ENCODE measurements around the gene ZNF487.
"Not testable (repeated sequence)": the region's sequence is repeated elsewhere in the genome, so short reads cannot be mapped to it uniquely, and the experiment has no call there.

Gene ZNF487

DNA sequence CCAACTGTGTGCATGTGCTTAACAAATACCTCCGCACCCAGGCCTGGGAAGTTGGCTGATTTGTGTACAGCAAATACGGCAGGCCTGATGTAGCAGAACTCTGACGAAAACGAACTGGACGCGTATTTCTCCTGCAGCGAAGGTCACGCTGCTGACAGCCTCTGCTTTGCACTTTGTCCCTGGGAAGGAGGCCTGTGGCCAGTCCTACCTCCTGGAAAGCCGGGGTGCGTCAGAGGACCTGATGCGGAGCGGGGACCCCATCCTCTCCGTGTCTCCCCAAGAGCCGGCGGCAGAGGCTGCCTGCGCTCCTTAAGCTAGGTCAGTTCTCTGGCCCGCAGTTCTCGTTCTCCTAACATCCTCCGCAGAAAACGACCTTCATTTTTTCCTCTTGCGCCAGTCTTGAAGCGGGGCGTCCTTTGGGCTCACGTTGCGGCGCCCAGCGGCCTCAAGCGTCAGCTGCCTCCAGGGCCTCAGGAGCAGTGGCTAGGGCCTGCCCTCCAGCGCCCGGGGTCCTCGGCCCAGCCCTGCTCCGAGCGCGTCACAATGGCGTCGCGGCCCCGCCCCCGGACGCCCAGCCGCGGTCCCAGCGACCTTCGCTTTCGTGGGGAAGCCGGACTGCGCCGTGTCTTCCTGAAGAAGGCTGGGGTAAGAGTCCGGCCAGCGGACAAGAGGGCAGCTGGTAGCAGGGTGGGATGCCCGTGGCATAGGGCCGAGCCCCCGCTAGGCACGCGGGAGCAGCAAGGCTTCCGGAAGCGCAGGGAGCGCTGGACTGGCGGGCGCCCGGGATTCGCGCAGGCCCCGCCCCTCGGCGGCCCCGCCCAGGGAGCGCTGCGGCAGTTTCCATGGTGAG is at the start of gene ZNF487:
TSS of gene ZNF487 (plus strand) at position 821 of the 850 bp plus-strand sequence. CDS start 38,703 bp downstream, outside the sequence.
- H3K9ac ChIP-seq (ENCODE audit: low read length in 5 of 5) = peak within 1 kb of the TSS; percentile 90 to 96 (median 90)

DNA sequence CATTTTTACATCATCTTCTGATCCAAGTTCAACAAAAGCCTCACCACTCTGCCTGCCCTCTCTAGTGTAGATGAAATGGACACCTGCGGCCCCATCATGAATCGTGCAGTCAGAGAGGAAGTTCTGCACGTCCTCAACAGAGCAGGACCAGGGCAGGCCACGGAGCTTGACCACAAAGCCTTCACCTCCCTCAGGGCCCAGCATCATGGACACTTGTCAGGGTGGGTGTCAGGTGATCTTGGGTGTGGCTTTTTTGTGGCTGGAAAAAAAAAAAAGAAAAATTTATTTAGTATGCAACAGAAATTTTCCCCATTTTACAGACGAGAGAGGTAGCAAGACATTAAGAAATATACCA is 49.3 kb upstream of the ZNF487 start:
- Histone ChIP-seq H3K27me3 (ENCODE audit: control insufficient read depth in 5 of 5, insufficient read depth in 4 of 5, low read length in 5 of 5) (no peaks in the 10 kb centered on the region), H3K36me3 (ENCODE audit: control insufficient read depth in 5 of 5, insufficient read depth in 5 of 5, low read length in 5 of 5) (peaks cover 19 to 81% (median 69%) of the 10 kb centered on the region in 5 donors), H3K27ac (ENCODE audit: low read depth, low read length) (no peak overlapping the region), H3K4me1 (ENCODE audit: control insufficient read depth in 5 of 5, insufficient read depth in 5 of 5, low read length in 5 of 5) (peaks cover 0 to 5% (median 4%) of the 10 kb centered on the region in 5 donors), H3K9ac (ENCODE audit: low read length in 5 of 5) (no peak overlapping the region), H3K9me3 (ENCODE audit: control insufficient read depth in 5 of 5, low read length in 5 of 5) (no peaks in the 10 kb centered on the region), H3K4me3 (ENCODE audit: low read depth in 1 of 5, low read length in 5 of 5) (no peak overlapping the region)

More for the DNA sequence above, at the start of gene ZNF487:
- Histone ChIP-seq H3K27me3 (ENCODE audit: control insufficient read depth in 5 of 5, insufficient read depth in 4 of 5, low read length in 5 of 5) (no peaks in the 10 kb centered on the region), H3K4me1 (ENCODE audit: control insufficient read depth in 5 of 5, insufficient read depth in 5 of 5, low read length in 5 of 5) (peaks cover 0 to 16% (median 13%) of the 10 kb centered on the region in 5 donors), H3K27ac (ENCODE audit: low read depth, low read length) (peak within 1 kb of the TSS; percentile 92), H3K9me3 (ENCODE audit: control insufficient read depth in 5 of 5, low read length in 5 of 5) (no peaks in the 10 kb centered on the region), H3K4me3 (ENCODE audit: low read depth in 1 of 5, low read length in 5 of 5) (peak within 1 kb of the TSS; percentile 86 to 99 (median 96)), H3K36me3 (ENCODE audit: control insufficient read depth in 5 of 5, insufficient read depth in 5 of 5, low read length in 5 of 5) (no peaks in the 10 kb centered on the region)

DNA sequence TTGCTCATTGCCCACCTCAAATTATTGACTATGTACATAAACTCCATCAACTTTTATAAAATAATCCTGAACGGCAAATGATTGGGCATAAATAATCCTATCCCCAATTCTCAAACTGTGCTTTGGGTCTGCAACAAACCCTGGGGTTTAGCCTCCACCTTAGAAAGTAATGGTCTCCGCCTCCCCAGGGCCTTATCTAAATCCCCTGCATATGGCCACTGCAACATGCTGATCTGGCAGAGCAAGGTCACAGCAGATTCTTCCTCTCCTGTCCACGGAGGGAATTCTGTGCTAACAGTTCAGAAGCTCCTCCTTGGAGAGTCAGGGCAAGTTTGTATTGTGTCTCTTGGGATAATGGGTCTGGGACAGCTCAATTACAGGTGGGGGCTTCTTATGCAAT is 47.0 kb upstream of the ZNF487 start:
- Histone ChIP-seq H3K36me3 (ENCODE audit: control insufficient read depth in 5 of 5, insufficient read depth in 5 of 5, low read length in 5 of 5) (peaks cover 27 to 98% (median 79%) of the 10 kb centered on the region in 5 donors), H3K9me3 (ENCODE audit: control insufficient read depth in 5 of 5, low read length in 5 of 5) (no peaks in the 10 kb centered on the region), H3K27ac (ENCODE audit: low read depth, low read length) (no peak overlapping the region), H3K4me1 (ENCODE audit: control insufficient read depth in 5 of 5, insufficient read depth in 5 of 5, low read length in 5 of 5) (peaks cover 0 to 16% (median 11%) of the 10 kb centered on the region in 5 donors), H3K27me3 (ENCODE audit: control insufficient read depth in 5 of 5, insufficient read depth in 4 of 5, low read length in 5 of 5) (no peaks in the 10 kb centered on the region), H3K4me3 (ENCODE audit: low read depth in 1 of 5, low read length in 5 of 5) (no peak overlapping the region), H3K9ac (ENCODE audit: low read length in 5 of 5) (no peak overlapping the region)

DNA sequence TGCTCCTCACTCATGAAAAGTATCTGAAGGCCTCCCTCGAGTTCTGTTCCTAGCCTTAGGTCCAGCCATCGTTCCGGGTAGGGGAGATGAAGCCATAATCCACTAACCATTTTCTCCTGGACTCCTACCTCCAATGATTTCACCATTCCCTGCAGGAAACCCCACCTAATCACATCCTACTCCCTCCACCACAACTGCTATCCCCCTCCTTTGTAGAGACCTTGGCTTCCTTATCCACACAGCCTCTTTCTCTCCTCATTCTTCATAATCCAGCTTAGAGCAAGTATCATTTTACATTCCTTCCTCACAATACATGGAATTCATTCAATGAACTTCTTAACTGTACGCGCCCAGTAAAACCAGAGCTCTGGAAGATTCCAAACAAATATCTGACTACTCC is 46.6 kb upstream of the ZNF487 start:
- Histone ChIP-seq H3K4me1 (ENCODE audit: control insufficient read depth in 5 of 5, insufficient read depth in 5 of 5, low read length in 5 of 5) (peaks cover 0 to 20% (median 15%) of the 10 kb centered on the region in 5 donors), H3K4me3 (ENCODE audit: low read depth in 1 of 5, low read length in 5 of 5) (no peak overlapping the region), H3K9ac (ENCODE audit: low read length in 5 of 5) (no peak overlapping the region), H3K27me3 (ENCODE audit: control insufficient read depth in 5 of 5, insufficient read depth in 4 of 5, low read length in 5 of 5) (no peaks in the 10 kb centered on the region), H3K27ac (ENCODE audit: low read depth, low read length) (no peak overlapping the region), H3K9me3 (ENCODE audit: control insufficient read depth in 5 of 5, low read length in 5 of 5) (no peaks in the 10 kb centered on the region), H3K36me3 (ENCODE audit: control insufficient read depth in 5 of 5, insufficient read depth in 5 of 5, low read length in 5 of 5) (peaks cover 27 to 94% (median 78%) of the 10 kb centered on the region in 5 donors)

DNA sequence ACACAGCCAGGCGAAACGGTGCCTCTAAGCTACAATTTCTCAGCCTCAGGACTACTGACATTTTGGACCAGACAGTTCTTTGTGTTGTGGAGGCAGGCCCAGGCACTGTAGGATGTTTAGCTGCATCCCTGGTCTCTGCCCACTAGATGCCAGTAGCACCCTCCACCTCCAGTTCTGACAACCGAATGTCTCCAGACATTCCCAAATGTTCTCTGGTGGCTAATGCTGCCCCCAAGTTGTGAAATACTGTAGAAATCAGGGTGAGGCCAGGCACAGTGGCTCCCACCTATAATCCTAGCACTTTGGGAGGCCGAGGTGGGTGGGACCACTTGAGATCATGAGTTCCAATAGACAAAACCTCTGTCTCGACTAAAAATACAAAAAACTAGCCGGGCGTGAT is 46.2 kb upstream of the ZNF487 start:
- H3K36me3 ChIP-seq (ENCODE audit: control insufficient read depth in 5 of 5, insufficient read depth in 5 of 5, low read length in 5 of 5) = peaks cover 27 to 91% (median 78%) of the 10 kb centered on the region in 5 donors
- peaks cover 0 to 25% (median 20%) of the 10 kb centered on the region in 5 donors for H3K4me1 ChIP-seq (ENCODE audit: control insufficient read depth in 5 of 5, insufficient read depth in 5 of 5, low read length in 5 of 5)
- no peak overlapping the region for H3K9ac ChIP-seq (ENCODE audit: low read length in 5 of 5)

DNA sequence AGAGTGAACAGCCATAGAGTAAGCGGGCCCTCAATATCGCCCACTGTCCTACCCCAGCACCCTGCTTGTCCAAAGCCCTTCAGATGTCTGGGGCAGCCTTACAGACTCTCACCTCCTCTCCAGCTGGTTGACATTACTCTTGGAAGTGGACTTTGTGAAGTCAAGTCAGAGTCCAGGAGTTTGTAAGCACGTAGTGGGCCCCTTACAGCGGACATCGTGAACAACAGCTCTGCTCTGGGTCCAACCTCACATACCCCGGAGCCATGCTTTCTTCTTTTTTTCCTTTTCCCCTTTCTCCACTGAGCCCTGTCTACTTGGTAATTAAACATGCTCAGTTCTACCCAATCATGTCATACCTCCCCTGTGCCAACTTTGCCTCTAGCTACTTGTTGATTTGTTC is 45.4 kb upstream of the ZNF487 start:
- H3K27me3 ChIP-seq (ENCODE audit: control insufficient read depth in 5 of 5, insufficient read depth in 4 of 5, low read length in 5 of 5) = no peaks in the 10 kb centered on the region
- H3K36me3 ChIP-seq (ENCODE audit: control insufficient read depth in 5 of 5, insufficient read depth in 5 of 5, low read length in 5 of 5) = peaks cover 20 to 83% (median 73%) of the 10 kb centered on the region in 5 donors
- H3K9ac ChIP-seq (ENCODE audit: low read length in 5 of 5) = peak overlapping the region in 1 of 5 donors; percentile 24
- H3K4me1 ChIP-seq (ENCODE audit: control insufficient read depth in 5 of 5, insufficient read depth in 5 of 5, low read length in 5 of 5) = peaks cover 0 to 32% (median 27%) of the 10 kb centered on the region in 5 donors
- H3K27ac ChIP-seq (ENCODE audit: low read depth, low read length) = no peak overlapping the region
- no peak overlapping the region for H3K4me3 ChIP-seq (ENCODE audit: low read depth in 1 of 5, low read length in 5 of 5)
- H3K9me3 ChIP-seq (ENCODE audit: control insufficient read depth in 5 of 5, low read length in 5 of 5) = no peaks in the 10 kb centered on the region

More for the DNA sequence above, 46.2 kb upstream of the ZNF487 start:
- no peaks in the 10 kb centered on the region for H3K27me3 ChIP-seq (ENCODE audit: control insufficient read depth in 5 of 5, insufficient read depth in 4 of 5, low read length in 5 of 5)
- no peaks in the 10 kb centered on the region for H3K9me3 ChIP-seq (ENCODE audit: control insufficient read depth in 5 of 5, low read length in 5 of 5)
- no peak overlapping the region for H3K4me3 ChIP-seq (ENCODE audit: low read depth in 1 of 5, low read length in 5 of 5)
- H3K27ac ChIP-seq (ENCODE audit: low read depth, low read length) = no peak overlapping the region

DNA sequence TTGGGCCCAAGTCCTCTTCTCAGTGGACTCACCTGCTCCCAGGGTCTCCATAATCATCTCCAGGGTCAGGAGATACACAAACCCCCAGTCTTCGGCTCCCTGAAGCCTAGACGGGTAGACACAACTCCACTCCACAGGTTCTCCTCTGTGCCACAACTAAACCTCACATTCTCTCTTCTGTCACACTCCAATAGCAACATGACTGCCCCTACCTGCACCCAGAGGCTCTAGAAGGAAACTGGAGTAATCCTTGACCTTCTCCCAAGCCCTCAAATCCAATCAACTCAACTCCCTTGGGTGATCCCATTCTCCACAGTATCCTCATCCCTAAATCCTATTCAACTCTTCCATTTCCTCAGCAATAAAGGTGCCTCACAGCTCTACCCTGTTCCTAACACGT is 44.2 kb upstream of the ZNF487 start:
- peak overlapping the region in 1 of 5 donors; percentile 52 for H3K9ac ChIP-seq (ENCODE audit: low read length in 5 of 5)

DNA sequence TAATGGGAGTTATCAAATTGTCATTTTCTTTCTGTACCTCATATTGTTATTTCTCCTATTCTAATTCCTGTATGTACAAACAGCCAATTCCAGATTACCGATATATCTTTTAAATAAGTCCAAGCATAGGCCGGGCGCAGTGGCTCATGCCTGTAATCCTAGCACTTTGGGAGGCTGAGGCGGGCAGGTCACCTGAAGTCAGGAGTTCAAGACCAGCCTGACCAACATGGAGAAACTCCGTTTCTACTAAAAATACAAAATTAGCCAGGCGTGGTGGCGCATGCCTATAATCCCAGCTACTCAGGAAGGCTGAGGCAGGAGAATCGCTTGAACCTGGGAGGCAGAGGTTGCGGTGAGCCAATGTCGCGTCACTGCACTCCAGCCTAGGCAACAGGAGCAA is 43.7 kb upstream of the ZNF487 start:
- Histone ChIP-seq H3K4me1 (ENCODE audit: control insufficient read depth in 5 of 5, insufficient read depth in 5 of 5, low read length in 5 of 5) (peaks cover 1 to 39% (median 35%) of the 10 kb centered on the region in 5 donors), H3K36me3 (ENCODE audit: control insufficient read depth in 5 of 5, insufficient read depth in 5 of 5, low read length in 5 of 5) (peaks cover 16 to 66% (median 56%) of the 10 kb centered on the region in 5 donors), H3K9ac (ENCODE audit: low read length in 5 of 5) (peak overlapping the region in 1 of 5 donors; percentile 52)
- H3K4me3 ChIP-seq (ENCODE audit: low read depth in 1 of 5, low read length in 5 of 5); H3K27me3 ChIP-seq (ENCODE audit: control insufficient read depth in 5 of 5, insufficient read depth in 4 of 5, low read length in 5 of 5); H3K9me3 ChIP-seq (ENCODE audit: control insufficient read depth in 5 of 5, low read length in 5 of 5); H3K27ac ChIP-seq (ENCODE audit: low read depth, low read length): not testable (repeated sequence)

More for the DNA sequence above, 44.2 kb upstream of the ZNF487 start:
- Histone ChIP-seq H3K27me3 (ENCODE audit: control insufficient read depth in 5 of 5, insufficient read depth in 4 of 5, low read length in 5 of 5) (no peaks in the 10 kb centered on the region), H3K4me1 (ENCODE audit: control insufficient read depth in 5 of 5, insufficient read depth in 5 of 5, low read length in 5 of 5) (peaks cover 0 to 35% (median 30%) of the 10 kb centered on the region in 5 donors), H3K27ac (ENCODE audit: low read depth, low read length) (no peak overlapping the region), H3K36me3 (ENCODE audit: control insufficient read depth in 5 of 5, insufficient read depth in 5 of 5, low read length in 5 of 5) (peaks cover 20 to 71% (median 61%) of the 10 kb centered on the region in 5 donors), H3K4me3 (ENCODE audit: low read depth in 1 of 5, low read length in 5 of 5) (no peak overlapping the region), H3K9me3 (ENCODE audit: control insufficient read depth in 5 of 5, low read length in 5 of 5) (no peaks in the 10 kb centered on the region)

DNA sequence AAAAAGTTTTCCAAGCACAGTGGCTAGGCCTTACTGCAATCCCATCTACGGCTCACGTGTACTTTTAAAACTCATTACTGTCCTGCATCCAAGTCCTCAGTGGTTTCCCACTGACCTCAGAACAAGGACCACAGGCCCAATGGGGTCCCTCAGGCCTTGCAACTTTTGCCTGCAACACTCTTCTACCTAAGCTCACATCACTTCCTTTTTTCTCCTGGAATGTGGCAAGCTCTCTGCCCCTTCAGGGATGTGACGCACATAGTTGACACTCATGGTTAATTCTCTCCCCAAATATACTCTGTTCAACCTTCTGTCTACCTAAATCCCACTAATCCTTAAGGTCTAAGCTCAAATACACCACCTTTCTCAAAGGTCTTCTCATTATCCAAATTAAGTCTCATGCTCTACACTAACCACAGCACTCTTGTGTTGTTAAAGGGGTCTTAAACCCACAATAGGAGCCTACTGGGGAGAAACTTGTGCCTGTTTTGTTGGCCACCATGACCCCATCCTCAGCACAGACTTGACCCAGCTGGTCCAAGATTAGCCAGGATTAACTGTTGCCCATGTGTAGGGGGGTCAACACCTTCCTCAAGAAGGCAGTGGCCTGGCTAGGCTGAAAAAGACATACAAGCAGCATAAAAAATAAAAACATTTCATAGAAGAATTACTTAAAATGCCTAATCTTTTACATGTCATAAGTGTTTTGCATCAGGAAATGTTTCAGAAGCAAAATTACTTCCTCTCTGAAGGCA is 43.1 kb upstream of the ZNF487 start:
- H3K36me3 ChIP-seq (ENCODE audit: control insufficient read depth in 5 of 5, insufficient read depth in 5 of 5, low read length in 5 of 5) = peaks cover 14 to 60% (median 51%) of the 10 kb centered on the region in 5 donors

More for the DNA sequence above, 43.1 kb upstream of the ZNF487 start:
- no peak overlapping the region for H3K4me3 ChIP-seq (ENCODE audit: low read depth in 1 of 5, low read length in 5 of 5)
- H3K27ac ChIP-seq (ENCODE audit: low read depth, low read length) = no peak overlapping the region
- H3K4me1 ChIP-seq (ENCODE audit: control insufficient read depth in 5 of 5, insufficient read depth in 5 of 5, low read length in 5 of 5) = peaks cover 1 to 43% (median 40%) of the 10 kb centered on the region in 5 donors
- H3K9me3 ChIP-seq (ENCODE audit: control insufficient read depth in 5 of 5, low read length in 5 of 5) = no peaks in the 10 kb centered on the region
- no peaks in the 10 kb centered on the region for H3K27me3 ChIP-seq (ENCODE audit: control insufficient read depth in 5 of 5, insufficient read depth in 4 of 5, low read length in 5 of 5)
- peak overlapping the region in 1 of 5 donors; percentile 88 for H3K9ac ChIP-seq (ENCODE audit: low read length in 5 of 5)
